Spleen (tissue), 7 donors: ENCODE measurements around the gene ABHD8.

Experiments
- POLR2AphosphoS5 ChIP-seq, 3 donors: sonication (generic); formaldehyde crosslinking; IDR thresholded peaks; one replicate each; pipeline ENCODE4 v1.5.1; 2017; ENCODE audit warnings: antibody characterized with exemption in 3 of 3
- TF ChIP-seq, protein P1 (sequence below), 11 experiments: fragments of 200-600 bp in 7 of 11; fragments of 450-650 bp in 4 of 11; sonication (generic) in 4 of 11; IDR thresholded peaks in 8 of 11; conservative IDR thresholded peaks in 3 of 11; 1 replicate in 7 of 11; 2 replicates in 4 of 11; pipeline versions ENCODE4 v1.4.0 to v1.8.0; 2016 to 2021; ENCODE audit warnings: antibody characterized with exemption in 11 of 11, inconsistent platforms in 4 of 11, mild to moderate bottlenecking in 1 of 11
- donor health status: DM: no; HTN: no; CAD: no; lungs with moderate emphysema.
- donor health status: DM: no; HTN: no; CAD: no.
- donor health status: DM: no; HTN: no; CAD: no.

GRCh38 chr19:17243211-17243829 is 59.9 kb downstream of the ABHD8 start:
- TF ChIP-seq POLR2AphosphoS5 (IDR thresholded peaks at IDR 0.05) = no peak
- TF ChIP-seq, protein P1, sequence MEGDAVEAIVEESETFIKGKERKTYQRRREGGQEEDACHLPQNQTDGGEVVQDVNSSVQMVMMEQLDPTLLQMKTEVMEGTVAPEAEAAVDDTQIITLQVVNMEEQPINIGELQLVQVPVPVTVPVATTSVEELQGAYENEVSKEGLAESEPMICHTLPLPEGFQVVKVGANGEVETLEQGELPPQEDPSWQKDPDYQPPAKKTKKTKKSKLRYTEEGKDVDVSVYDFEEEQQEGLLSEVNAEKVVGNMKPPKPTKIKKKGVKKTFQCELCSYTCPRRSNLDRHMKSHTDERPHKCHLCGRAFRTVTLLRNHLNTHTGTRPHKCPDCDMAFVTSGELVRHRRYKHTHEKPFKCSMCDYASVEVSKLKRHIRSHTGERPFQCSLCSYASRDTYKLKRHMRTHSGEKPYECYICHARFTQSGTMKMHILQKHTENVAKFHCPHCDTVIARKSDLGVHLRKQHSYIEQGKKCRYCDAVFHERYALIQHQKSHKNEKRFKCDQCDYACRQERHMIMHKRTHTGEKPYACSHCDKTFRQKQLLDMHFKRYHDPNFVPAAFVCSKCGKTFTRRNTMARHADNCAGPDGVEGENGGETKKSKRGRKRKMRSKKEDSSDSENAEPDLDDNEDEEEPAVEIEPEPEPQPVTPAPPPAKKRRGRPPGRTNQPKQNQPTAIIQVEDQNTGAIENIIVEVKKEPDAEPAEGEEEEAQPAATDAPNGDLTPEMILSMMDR (IDR thresholded peaks at IDR 0.05 in 8 of 11, conservative IDR thresholded peaks at IDR 0.05 in 3 of 11) = no peak
